Measurements from ENCODE around the gene LMNB1. TPM values are rescaled to one million over a fixed set of nuclear protein-coding genes. Genes with fewer than 3 reads are reported as not detected.
"Not testable (repeated sequence)": the region's sequence is repeated elsewhere in the genome, so short reads cannot be mapped to it uniquely, and the experiment has no call there.

LMNB1 gene
- total RNA-seq, 1 donor from 2014 or later: 200 TPM

DNA sequence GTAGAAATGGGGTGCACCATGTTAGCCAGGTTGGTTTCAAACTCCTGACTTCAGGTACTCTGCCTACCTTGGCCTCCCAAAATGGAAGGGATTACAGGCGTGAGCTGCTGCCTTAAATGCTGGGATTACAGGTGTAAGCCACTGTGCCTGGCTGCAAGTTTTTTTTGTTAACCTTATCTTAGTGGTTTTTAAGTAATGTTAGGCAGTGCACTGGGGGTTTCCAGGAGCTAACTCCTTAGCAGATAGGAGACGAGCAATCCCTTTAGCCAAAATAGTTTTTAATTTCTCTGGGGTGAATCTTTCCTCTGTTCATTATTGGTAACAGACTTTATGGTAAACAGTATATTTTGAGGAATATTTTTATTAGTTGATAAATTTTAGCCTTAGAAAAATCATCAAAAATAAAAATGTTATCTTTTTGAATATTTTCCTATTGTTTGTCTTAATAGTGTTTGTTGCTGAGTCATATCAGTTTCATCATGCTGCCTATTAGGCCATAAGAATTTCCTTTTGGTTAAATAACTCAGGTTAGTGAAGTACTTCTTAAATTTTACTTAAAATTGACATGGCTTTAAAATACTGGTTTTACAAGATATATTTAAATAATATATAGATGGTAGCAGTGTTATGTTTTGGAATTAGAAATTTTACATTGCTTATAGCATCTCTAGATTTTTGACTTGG, 37.9 kb downstream of the LMNB1 start:
- intact Hi-C loops (cut with micrococcal nuclease): loop anchor here (5.0 kb wide), 1 partner anchor 368 kb away; no protein-coding TSS in a partner anchor
- peaks cover 70% of the 10 kb centered on the region for H3K4me1 Mint-ChIP-seq (ENCODE audit: low read depth)
- H3K36me3 Mint-ChIP-seq (ENCODE audit: low read depth): peaks cover 55% of the 10 kb centered on the region
- no peaks in the 10 kb centered on the region for H3K9me3 Mint-ChIP-seq
- H3K4me3 Mint-ChIP-seq: no peak overlapping the region
- no peaks in the 10 kb centered on the region for H3K27me3 Mint-ChIP-seq (ENCODE audit: insufficient read depth)
- H3K27ac Mint-ChIP-seq: peak overlapping the region; percentile 84
- no peak for DNase-seq (ENCODE audit: low spot score)

DNA sequence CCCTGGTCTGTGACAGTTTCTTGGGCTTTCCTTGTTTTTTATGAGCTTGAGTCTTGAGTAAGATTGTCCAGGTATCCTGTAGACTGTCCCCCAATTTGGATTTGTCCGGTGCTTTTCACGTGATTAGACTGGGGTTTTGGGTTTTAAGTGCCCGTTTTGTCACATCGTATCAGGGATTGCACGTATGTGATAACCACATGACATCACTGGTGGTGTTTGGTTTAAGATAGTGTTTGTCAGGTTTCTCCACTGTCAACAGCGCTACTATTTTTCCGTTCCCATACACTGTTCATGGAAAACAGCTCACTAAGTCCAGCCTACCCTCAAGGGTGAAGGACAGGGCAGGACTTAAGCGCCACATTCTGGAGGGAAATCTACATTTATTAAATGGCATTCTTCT, 39.7 kb downstream of the LMNB1 start:
- Mint-ChIP-seq H3K36me3 (ENCODE audit: low read depth) (peaks cover 48% of the 10 kb centered on the region), H3K27me3 (ENCODE audit: insufficient read depth) (no peaks in the 10 kb centered on the region), H3K9me3 (no peaks in the 10 kb centered on the region), H3K4me3 (no peak overlapping the region), H3K27ac (peak overlapping the region; percentile 69), H3K4me1 (ENCODE audit: low read depth) (peaks cover 57% of the 10 kb centered on the region)
- intact Hi-C loops (cut with micrococcal nuclease): no loop called here
- no peak for DNase-seq (ENCODE audit: low spot score)

DNA sequence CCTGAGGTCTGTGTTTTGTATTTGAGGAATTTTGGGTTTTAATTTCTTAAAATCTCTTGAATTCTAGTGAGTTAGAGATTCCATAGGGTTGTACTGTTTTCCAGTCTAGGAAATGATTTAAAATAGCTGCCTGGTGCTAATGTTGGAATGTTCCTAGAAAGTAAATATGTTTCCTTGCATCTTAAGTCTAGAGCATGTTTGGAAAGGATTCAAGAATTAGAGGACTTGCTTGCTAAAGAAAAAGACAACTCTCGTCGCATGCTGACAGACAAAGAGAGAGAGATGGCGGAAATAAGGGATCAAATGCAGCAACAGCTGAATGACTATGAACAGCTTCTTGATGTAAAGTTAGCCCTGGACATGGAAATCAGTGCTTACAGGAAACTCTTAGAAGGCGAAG, 41.8 kb downstream of the LMNB1 start:
- Mint-ChIP-seq H3K27ac (no peak overlapping the region), H3K9me3 (no peaks in the 10 kb centered on the region), H3K4me1 (ENCODE audit: low read depth) (peaks cover 44% of the 10 kb centered on the region), H3K4me3 (no peak overlapping the region), H3K36me3 (ENCODE audit: low read depth) (peaks cover 47% of the 10 kb centered on the region), H3K27me3 (ENCODE audit: insufficient read depth) (no peaks in the 10 kb centered on the region)
- DNase-seq (ENCODE audit: low spot score): no peak
- intact Hi-C loops (cut with micrococcal nuclease): no loop called here

DNA sequence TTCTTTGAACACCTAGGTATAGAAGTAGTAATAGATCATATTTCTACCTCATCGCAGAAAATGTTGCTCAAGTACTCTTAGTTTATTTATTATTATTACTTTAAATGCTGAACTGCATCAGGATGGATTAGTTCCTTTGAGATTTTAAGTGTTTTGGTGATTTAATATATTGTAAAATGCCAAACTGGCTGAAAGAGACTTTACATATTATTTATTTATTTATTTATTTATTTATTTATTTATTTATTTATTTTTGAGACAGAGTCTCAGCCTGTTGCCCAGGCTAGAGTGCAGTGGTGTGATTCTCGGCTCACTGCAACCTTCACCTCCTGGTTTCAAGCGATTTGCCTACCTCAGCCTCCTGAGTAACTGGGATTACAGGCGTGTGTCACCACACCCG, 42.3 kb downstream of the LMNB1 start:
- Mint-ChIP-seq H3K27me3 (ENCODE audit: insufficient read depth) (no peaks in the 10 kb centered on the region), H3K4me3 (no peak overlapping the region), H3K9me3 (no peaks in the 10 kb centered on the region), H3K4me1 (ENCODE audit: low read depth) (peaks cover 40% of the 10 kb centered on the region), H3K36me3 (ENCODE audit: low read depth) (peaks cover 48% of the 10 kb centered on the region), H3K27ac (no peak overlapping the region)
- intact Hi-C loops (cut with micrococcal nuclease): no loop called here
- DNase-seq (ENCODE audit: low spot score): no peak

DNA sequence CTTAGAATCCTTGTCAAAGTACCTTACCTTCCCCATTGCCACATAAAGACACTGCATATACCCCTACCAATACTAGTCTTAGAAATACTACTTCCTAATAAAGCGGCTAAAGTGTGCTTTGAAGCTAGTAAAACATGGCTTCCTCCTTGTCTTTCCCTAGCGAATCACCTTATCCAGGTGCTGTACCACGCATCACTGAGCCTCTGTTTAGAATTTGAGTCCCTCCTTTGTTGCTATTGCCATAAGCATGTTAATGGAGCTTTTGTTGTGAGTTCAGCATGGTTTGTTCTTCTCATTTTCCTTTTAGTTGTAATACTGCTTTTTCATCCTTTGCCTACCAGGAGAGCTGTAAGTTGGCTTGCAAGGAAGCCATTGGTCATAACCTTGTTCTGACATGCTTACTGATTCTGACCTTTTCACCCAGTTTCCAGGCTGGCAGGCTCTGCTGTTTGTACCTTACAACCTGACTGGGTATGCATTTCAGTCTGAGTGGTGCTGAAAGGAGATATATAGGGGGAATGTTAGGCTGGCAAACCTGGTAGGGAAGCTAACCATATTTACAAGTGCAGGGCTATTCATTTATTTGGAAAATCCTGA, 49.8 kb downstream of the LMNB1 start:
- Mint-ChIP-seq H3K27me3 (ENCODE audit: insufficient read depth) (no peaks in the 10 kb centered on the region), H3K4me3 (no peak overlapping the region), H3K9me3 (no peaks in the 10 kb centered on the region), H3K27ac (peak overlapping the region; percentile 54), H3K4me1 (ENCODE audit: low read depth) (peaks cover 15% of the 10 kb centered on the region), H3K36me3 (ENCODE audit: low read depth) (peaks cover 54% of the 10 kb centered on the region)
- DNase-seq (ENCODE audit: low spot score): no peak
- intact Hi-C loops (cut with micrococcal nuclease): no loop called here

DNA sequence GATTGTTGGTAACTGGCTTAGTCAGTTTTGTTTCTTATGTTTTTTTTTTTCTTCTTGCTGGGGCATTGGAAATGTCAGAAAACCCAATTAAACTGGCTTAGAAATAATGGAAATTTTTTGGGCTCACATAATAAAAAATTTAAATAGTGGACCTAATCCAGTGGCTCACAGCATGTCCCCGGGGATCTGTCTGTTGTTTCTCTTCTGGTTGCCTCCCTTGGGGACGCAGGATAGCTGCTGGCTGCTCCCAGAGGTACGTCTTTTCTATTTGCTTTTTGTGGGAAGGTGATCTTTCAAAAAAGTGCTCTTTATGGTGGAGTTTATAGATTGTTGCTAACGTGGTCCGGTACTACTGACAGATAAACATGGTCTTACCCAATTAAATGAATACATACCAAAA, 52.2 kb downstream of the LMNB1 start:
- DNase-seq (ENCODE audit: low spot score): no peak
- Mint-ChIP-seq H3K27ac (peak overlapping the region; percentile 24), H3K27me3 (ENCODE audit: insufficient read depth) (no peaks in the 10 kb centered on the region), H3K4me1 (ENCODE audit: low read depth) (peaks cover 14% of the 10 kb centered on the region), H3K36me3 (ENCODE audit: low read depth) (peaks cover 52% of the 10 kb centered on the region), H3K9me3 (no peaks in the 10 kb centered on the region), H3K4me3 (no peak overlapping the region)
- intact Hi-C loops (cut with micrococcal nuclease): no loop called here

DNA sequence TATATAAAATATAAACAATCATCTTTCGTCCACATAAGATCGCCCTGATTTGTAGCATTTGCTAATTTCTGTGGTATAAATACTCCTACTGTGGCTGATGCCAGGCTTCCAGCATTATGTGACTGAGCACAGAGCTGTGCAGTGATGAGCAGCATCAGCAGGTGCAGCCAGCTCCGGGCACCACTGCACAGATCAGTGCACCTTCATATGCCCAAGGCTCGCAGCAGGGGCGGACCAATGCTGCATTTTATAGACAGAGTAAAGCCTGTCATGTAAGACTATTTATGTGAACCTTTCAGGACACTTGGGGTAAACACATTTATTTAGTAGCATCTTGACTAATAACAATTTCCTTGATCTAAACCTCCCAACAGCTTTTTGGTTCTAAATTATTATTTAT, 53.1 kb downstream of the LMNB1 start:
- DNase-seq (ENCODE audit: low spot score): no peak
- H3K4me1 Mint-ChIP-seq (ENCODE audit: low read depth): peaks cover 14% of the 10 kb centered on the region
- no peak overlapping the region for H3K27ac Mint-ChIP-seq
- H3K4me3 Mint-ChIP-seq: no peak overlapping the region
- no peaks in the 10 kb centered on the region for H3K9me3 Mint-ChIP-seq
- intact Hi-C loops (cut with micrococcal nuclease): no loop called here
- peaks cover 55% of the 10 kb centered on the region for H3K36me3 Mint-ChIP-seq (ENCODE audit: low read depth)
- no peaks in the 10 kb centered on the region for H3K27me3 Mint-ChIP-seq (ENCODE audit: insufficient read depth)

DNA sequence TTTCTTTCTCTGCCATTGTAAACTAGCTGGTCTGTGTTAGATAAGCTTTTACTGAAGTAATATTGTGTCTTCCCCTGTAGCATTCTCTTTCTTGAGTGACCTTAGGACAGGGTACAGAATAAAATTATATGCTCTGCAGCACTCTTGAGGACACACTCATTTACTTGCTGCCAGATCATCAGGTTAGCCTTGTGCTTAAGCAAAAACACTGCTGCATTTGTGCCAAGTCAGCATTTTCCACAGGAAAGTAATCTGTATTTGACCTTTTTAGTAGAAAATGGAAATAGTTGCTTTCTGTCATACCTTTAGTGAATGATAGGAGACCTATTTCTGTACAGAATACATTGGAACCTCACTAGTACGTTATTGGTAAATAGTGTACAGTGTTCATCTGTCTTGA, 54.2 kb downstream of the LMNB1 start:
- Mint-ChIP-seq H3K4me1 (ENCODE audit: low read depth) (peaks cover 14% of the 10 kb centered on the region), H3K36me3 (ENCODE audit: low read depth) (peaks cover 53% of the 10 kb centered on the region), H3K9me3 (no peaks in the 10 kb centered on the region), H3K4me3 (no peak overlapping the region), H3K27ac (peak overlapping the region; percentile 31), H3K27me3 (ENCODE audit: insufficient read depth) (no peaks in the 10 kb centered on the region)
- no peak for DNase-seq (ENCODE audit: low spot score)
- intact Hi-C loops (cut with micrococcal nuclease): no loop called here

DNA sequence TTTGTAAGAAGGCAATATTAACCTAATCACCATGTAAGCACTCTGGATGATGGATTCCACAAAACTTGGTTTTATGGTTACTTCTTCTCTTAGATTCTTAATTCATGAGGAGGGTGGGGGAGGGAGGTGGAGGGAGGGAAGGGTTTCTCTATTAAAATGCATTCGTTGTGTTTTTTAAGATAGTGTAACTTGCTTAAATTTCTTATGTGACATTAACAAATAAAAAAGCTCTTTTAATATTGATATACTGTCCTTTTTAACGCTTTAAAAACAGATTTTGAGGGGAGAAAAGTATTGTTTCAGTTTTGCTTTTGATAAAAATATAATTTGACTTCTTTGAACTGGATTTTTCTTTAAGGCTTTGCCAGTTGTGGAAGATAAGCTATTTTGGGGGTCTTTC, 59.8 kb downstream of the LMNB1 start:
- Mint-ChIP-seq H3K4me3 (no peak overlapping the region), H3K36me3 (ENCODE audit: low read depth) (peaks cover 32% of the 10 kb centered on the region), H3K9me3 (no peaks in the 10 kb centered on the region), H3K27me3 (ENCODE audit: insufficient read depth) (no peaks in the 10 kb centered on the region), H3K4me1 (ENCODE audit: low read depth) (no peaks in the 10 kb centered on the region), H3K27ac (no peak overlapping the region)
- no peak for DNase-seq (ENCODE audit: low spot score)
- intact Hi-C loops (cut with micrococcal nuclease): no loop called here

DNA sequence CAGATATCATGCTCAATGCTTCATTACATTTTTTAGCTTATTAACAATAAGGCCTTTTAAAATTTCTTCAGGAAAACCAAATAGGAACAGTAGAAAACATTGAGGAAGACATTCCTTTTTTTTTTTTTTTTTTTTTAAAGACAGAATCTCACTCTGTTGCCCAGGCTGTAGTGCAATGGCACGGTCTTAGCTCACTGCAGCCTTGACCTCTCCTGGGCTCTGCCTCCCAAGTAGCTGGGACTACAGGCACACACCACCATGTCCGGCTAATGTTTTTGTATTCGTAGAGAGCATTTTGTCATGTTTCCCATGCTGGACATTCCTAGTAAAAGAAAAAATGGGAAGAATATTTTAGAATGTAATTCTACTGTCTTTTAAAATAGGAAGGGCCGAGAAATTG, 60.3 kb downstream of the LMNB1 start:
- Mint-ChIP-seq H3K4me1 (ENCODE audit: low read depth) (no peaks in the 10 kb centered on the region), H3K27ac (no peak overlapping the region), H3K36me3 (ENCODE audit: low read depth) (peaks cover 32% of the 10 kb centered on the region), H3K27me3 (ENCODE audit: insufficient read depth) (no peaks in the 10 kb centered on the region), H3K9me3 (no peaks in the 10 kb centered on the region), H3K4me3 (no peak overlapping the region)
- no peak for DNase-seq (ENCODE audit: low spot score)
- intact Hi-C loops (cut with micrococcal nuclease): no loop called here

DNA sequence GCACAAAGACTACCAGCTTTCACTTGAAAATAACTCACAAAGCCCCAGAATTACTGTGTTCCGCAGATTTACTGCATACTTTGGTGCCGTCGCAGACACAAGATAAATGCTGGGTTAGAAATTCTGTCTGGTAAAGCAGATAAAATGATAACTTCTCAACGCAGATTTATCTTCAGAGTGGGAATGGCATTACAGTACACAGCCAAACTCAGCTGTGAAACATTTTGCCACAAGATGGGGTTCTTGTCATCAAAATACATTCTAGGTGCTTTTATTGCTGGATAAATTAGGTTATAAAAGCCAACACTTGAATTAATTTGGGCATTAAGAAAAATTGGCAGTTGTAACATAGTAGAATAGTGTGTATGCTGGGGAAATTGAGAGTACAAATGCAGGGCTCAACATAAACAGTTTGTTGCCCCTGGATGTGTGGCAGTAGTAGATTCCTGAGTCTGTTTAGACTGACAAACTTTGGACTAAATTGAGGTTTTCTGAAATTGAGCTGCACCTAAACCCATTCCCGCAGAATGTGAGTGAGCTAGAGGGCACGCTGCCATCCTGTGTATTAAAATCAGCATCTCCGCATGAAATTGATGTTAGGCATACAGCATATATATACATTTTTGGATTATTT, 61.1 kb downstream of the LMNB1 start:
- Mint-ChIP-seq H3K27ac (no peak overlapping the region), H3K36me3 (ENCODE audit: low read depth) (peaks cover 32% of the 10 kb centered on the region), H3K9me3 (no peaks in the 10 kb centered on the region), H3K4me3 (no peak overlapping the region), H3K27me3 (ENCODE audit: insufficient read depth) (no peaks in the 10 kb centered on the region), H3K4me1 (ENCODE audit: low read depth) (no peaks in the 10 kb centered on the region)
- DNase-seq (ENCODE audit: low spot score): no peak
- intact Hi-C loops (cut with micrococcal nuclease): no loop called here

DNA sequence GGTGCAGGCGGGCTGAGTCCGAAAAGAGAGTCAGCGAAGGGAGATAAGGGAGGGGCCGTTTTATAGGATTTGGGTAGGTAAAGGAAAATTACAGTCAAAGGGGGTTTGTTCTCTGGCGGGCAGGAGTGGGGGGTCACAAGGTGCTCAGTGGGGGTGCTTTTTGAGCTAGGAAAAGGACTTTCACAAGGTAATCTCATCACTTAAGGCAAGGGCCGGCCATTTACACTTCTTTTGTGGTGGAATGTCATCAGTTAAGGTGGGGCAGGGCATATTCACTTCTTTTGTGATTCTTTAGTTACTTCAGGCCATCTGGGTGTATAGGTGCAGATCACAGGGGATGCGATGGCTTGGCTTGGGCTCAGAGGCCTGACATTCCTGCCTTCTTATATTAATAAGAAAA, 62.5 kb downstream of the LMNB1 start:
- H3K4me1 Mint-ChIP-seq (ENCODE audit: low read depth); H3K27ac Mint-ChIP-seq; H3K27me3 Mint-ChIP-seq (ENCODE audit: insufficient read depth); DNase-seq (ENCODE audit: low spot score); H3K9me3 Mint-ChIP-seq; intact Hi-C loops (cut with micrococcal nuclease); H3K4me3 Mint-ChIP-seq: not testable (repeated sequence)
- peaks cover 21% of the 10 kb centered on the region for H3K36me3 Mint-ChIP-seq (ENCODE audit: low read depth)

DNA sequence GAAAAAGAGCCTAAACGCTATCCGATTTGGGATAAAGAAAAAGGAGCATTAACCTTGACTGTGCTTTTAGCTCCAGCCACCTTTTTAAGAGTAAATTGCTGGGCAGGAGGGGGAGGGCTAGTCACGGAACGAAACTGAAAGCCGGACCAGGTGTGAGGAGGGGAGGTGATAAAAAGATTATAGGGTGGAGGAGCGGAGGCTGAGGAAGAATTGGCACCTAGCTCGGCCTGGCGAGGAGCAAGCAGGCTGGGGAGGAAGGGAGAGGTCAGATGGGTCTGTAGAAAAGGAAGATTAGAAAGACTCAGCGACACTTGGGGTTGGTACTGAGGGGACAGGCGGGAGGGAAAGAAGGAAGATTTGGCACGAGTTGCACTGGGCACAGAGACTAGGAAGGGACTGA, 66.4 kb downstream of the LMNB1 start:
- H3K36me3 Mint-ChIP-seq (ENCODE audit: low read depth); DNase-seq (ENCODE audit: low spot score); intact Hi-C loops (cut with micrococcal nuclease); H3K9me3 Mint-ChIP-seq; H3K4me3 Mint-ChIP-seq; H3K27me3 Mint-ChIP-seq (ENCODE audit: insufficient read depth): not testable (repeated sequence)
- H3K27ac Mint-ChIP-seq: peak overlapping the region; percentile 53
- peaks cover 39% of the 10 kb centered on the region for H3K4me1 Mint-ChIP-seq (ENCODE audit: low read depth)

Measured in activated T-helper 1 cell treated with anti-CD3 and anti-CD28 coated beads, Interleukin-12 subunit alpha, Interleukin-12 subunit beta, Interleukin-2, Interleukin-4 antibody, amounts not matched to agents 30 ng/mL and 10 ng/mL and 1 ng/mL, durations not matched to agents 14 hours and 24 hours and 36 hours (primary cell).